ENCODE data around the gene UNC5A.

DNA sequence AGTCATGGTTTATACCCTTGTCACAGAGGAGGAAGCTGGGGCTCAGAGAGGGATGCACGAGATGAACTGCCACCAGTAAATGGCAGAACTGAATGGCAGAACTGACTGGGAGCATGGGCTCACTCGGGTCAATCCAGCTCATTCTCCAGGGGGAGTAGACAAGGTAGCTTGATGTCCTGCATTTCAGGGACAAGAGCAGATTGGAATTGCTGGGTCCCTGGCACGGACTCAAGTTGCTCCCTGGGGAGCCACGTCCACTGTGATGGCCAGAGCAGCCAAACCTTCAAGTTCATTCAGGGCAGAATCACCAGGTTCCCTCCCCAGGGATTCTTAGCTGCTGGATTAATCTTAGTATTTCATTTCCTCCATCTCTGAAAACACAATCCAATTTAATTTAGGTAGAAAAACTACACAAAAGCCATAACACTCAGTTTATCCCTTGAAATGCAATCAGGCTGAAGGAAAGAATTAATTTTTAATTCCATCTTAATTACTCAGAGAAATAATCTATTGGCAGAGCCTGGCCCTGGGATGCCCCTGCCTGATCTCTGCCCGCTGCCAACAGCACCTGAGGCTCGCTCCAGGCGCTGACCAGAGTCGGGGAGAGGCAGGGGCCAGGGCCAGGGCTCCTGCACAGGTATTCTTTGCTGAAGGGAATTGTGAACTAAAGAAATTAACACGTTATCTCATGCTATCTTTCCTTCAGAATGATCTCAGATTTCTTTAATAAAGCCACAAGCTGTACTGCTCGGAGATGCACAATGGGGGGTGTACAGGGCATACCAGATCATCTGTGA, 42.0 kb upstream of the UNC5A start:
- no peak for TF ChIP-seq CTCF (IDR thresholded peaks at IDR 0.05)
- no peak for TF ChIP-seq POLR2AphosphoS5 (IDR thresholded peaks at IDR 0.05)
- TF ChIP-seq POLR2A (IDR thresholded peaks at IDR 0.05) = no peak
